Astrocyte of the cerebellum (primary cell): ENCODE data around the gene SLC10A3.
"Not testable (repeated sequence)": the region's sequence is repeated elsewhere in the genome, so short reads cannot be mapped to it uniquely, and the experiment has no call there.

Experiments used
- DNase-seq: peaks from one replicate; pipeline ENCODE4 v3.0.0-alpha.2; 2011; ENCODE audit warnings: low read depth
- H3K4me3 ChIP-seq: 2 replicates; pipeline ENCODE4 v1.5.1; 2011; ENCODE audit warnings: mild to moderate bottlenecking, low read depth, low read length, moderate library complexity
- in situ Hi-C: cut with HindIII; loops from 2 replicates; pipeline ENCODE4 v1.10.0; 2017; ENCODE audit warnings: low sequenced_read_pairs
- TF ChIP-seq, protein P1 (sequence below): IDR thresholded peaks from 2 replicates; pipeline ENCODE4 v1.5.1; 2012; ENCODE audit warnings: low read length, low read depth, moderate library complexity, mild to moderate bottlenecking; ENCODE audit errors: missing control alignments

Gene SLC10A3

DNA sequence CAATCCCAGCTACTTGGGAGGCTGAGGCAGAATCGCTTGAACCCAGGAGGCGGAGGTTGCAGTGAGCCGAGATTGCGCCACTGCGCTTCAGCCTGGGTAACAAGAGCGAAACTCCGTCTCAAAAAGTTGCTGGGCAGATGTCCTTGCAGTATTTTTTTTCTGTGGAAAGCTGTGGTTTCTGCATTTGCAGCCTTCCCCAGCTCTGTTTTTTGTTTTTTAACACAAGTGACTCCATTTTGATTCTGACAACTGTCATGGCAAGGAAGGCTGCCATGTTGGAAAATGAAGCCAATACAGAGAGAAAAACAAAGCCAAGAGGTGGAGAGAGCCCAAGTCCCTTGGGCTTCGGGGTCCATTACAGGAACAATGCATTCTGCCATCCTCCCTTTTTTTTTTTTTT, 11.7 kb upstream of the SLC10A3 start:
- in situ Hi-C loops: no loop called here
- TF ChIP-seq, protein P1, sequence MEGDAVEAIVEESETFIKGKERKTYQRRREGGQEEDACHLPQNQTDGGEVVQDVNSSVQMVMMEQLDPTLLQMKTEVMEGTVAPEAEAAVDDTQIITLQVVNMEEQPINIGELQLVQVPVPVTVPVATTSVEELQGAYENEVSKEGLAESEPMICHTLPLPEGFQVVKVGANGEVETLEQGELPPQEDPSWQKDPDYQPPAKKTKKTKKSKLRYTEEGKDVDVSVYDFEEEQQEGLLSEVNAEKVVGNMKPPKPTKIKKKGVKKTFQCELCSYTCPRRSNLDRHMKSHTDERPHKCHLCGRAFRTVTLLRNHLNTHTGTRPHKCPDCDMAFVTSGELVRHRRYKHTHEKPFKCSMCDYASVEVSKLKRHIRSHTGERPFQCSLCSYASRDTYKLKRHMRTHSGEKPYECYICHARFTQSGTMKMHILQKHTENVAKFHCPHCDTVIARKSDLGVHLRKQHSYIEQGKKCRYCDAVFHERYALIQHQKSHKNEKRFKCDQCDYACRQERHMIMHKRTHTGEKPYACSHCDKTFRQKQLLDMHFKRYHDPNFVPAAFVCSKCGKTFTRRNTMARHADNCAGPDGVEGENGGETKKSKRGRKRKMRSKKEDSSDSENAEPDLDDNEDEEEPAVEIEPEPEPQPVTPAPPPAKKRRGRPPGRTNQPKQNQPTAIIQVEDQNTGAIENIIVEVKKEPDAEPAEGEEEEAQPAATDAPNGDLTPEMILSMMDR: no peak
- H3K4me3 ChIP-seq: no peak overlapping the region
- no peak for DNase-seq

GRCh38 chrX:154501423-154501822, 11.0 kb upstream of the SLC10A3 start:
- H3K4me3 ChIP-seq, DNase-seq: not testable (repeated sequence)

DNA sequence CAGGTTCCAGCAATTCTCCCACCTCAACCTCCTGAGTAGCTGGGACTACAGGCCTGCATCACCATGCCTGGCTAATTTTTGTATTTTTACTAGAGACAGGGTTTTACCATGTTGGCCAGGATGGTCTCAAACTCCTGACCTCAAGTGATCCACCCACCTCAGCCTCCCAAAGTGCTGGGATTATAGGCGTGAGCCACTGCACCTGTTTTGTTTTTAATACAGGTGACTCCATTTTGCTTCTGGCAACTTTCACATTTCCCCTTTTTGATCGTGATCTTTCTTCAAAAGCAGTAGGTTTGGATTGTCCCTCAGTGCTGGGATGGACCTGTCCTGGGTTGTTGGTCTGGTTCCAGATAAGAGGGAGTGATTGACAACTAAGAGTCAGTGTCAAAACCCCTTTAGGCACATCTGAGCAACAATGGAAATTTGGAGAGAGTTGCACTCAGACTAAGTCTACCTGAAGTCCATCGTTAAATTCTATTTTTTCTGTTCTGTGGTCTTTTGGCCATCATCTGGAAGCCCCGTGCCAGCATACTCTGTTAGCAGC, 6.2 kb upstream of the SLC10A3 start:
- H3K4me3 ChIP-seq, in situ Hi-C loops, DNase-seq: not testable (repeated sequence)

More at GRCh38 chrX:154501423-154501822, 11.0 kb upstream of the SLC10A3 start:
- in situ Hi-C loops: not testable (repeated sequence)

DNA sequence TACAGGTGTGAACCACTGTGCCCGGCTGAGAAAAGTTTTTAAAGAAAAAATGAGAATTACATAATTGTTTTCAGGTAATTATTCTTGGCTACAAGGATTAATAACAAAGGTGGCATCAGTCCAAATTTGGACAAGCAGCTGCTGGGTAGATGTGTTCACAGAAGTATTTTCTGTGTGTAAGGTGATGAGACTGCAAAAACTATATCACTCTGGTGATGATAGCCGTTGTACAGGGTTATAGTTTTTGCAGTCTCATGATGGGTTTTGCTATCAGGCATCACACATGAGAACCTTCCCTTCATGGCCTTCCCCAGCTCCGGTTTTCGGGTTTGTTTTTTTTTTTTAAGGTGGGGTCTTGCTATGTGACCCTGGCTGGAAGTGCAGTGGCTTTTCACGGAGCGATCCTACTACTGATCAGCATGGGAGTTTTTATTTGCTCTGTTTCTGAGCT, 5.1 kb upstream of the SLC10A3 start:
- DNase-seq: no peak
- in situ Hi-C loops: no loop called here
- TF ChIP-seq, protein P1: no peak

DNA sequence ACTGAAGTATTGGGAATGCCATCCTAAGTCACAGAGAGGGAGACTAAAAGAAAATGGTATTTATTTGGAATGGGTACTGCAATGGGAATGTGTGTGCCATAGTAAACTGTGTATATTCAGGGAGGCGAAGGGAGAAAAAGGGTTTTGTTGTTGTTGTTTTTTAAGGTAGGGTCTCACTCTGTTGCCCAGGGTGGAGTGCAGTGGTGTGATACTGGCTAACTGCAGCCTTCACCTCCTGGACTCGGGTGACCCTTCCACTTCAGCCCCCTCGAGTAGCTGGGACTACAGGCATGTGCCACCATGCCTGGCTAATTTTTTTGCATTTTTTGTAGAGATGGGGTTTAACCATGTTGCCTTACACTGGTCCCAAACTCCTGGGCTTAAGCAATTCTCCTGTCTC, 4.3 kb upstream of the SLC10A3 start:
- no peak for DNase-seq
- TF ChIP-seq, protein P1: no peak
- in situ Hi-C loops: no loop called here
- no peak overlapping the region for H3K4me3 ChIP-seq

More for the DNA sequence above, 5.1 kb upstream of the SLC10A3 start:
- H3K4me3 ChIP-seq: no peak overlapping the region

GRCh38 chrX:154490021-154490413, 412 bp downstream of the SLC10A3 start:
- TF ChIP-seq, protein P1: no peak
- in situ Hi-C loops: no loop called here
- peak; percentile 15 for DNase-seq
- peak overlapping the region; percentile 52 for H3K4me3 ChIP-seq

GRCh38 chrX:154489182-154489581, 1.2 kb downstream of the SLC10A3 start:
- no peak for DNase-seq
- TF ChIP-seq, protein P1: no peak

More at GRCh38 chrX:154489182-154489581, 1.2 kb downstream of the SLC10A3 start:
- H3K4me3 ChIP-seq: no peak overlapping the region
- in situ Hi-C loops: loop anchor here (5.0 kb wide), 1 partner anchor 42 kb away; no protein-coding TSS in a partner anchor
